HG02759 (cell line): ENCODE data around the gene MXI1.
"Not testable (repeated sequence)": the region's sequence is repeated elsewhere in the genome, so short reads cannot be mapped to it uniquely, and the experiment has no call there.

Source experiments
- ATAC-seq: cut with Tn5 transposase; IDR thresholded peaks from one replicate; pipeline ENCODE4 v1.9.1; 2021; ENCODE audit warnings: mild to moderate bottlenecking, moderate library complexity; ENCODE audit not compliant: unreplicated experiment

MXI1 gene

DNA sequence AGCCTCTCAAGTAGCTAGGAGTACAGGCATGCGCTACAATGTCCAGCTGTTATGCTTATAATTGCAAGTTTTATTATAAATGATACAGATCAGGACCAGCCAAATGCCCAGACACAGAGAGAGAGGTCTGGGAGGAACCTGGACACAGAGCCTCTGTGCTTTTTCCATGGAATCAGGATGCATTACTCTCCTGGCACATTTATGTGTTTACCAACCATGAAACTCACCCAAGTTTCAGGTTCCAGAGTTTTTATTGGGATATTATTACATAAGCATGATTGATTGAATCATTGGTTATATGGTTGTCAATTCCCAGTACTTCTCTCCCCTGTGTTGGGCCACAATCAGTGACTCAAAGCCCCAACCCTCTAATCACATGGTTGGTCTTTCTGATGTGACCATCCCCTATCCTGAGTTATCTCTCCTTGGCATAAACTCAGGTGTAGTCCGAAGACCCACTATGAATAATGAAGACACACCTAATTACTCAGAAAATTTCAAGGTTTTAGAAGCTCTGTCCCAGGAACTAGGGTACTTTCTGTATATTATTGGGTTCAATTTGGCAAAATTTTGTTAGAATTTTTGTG is 30.6 kb downstream of the MXI1 start:
- ATAC-seq, result no peak

GRCh38 chr10:110239892-110240291 is 32.5 kb downstream of the MXI1 start:
- ATAC-seq, result no peak

GRCh38 chr10:110241407-110241806 is 34.0 kb downstream of the MXI1 start:
- peak; percentile 61 for ATAC-seq

DNA sequence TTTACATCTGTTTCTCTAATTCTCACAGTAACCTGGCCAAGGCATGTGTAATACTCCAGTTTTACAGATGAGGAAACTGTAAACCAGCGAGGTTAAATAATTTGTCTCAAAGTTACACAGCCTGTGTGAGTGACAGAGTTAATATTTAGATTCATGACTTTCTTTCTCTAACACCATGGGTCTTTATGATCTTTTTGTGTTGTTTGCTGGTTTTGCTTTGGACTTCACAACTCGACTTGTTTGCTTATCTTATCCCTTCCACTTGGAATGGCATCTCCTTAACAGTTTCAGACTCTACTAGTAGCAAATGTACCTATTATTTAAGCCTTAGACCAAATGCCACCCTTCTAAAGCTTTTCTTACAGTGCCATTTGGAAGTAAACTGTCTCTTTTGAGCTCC is 34.4 kb downstream of the MXI1 start:
- peak; percentile 39 for ATAC-seq

GRCh38 chr10:110242511-110242910 is 35.1 kb downstream of the MXI1 start:
- no peak for ATAC-seq

GRCh38 chr10:110244550-110244949 is 37.1 kb downstream of the MXI1 start:
- no peak for ATAC-seq

DNA sequence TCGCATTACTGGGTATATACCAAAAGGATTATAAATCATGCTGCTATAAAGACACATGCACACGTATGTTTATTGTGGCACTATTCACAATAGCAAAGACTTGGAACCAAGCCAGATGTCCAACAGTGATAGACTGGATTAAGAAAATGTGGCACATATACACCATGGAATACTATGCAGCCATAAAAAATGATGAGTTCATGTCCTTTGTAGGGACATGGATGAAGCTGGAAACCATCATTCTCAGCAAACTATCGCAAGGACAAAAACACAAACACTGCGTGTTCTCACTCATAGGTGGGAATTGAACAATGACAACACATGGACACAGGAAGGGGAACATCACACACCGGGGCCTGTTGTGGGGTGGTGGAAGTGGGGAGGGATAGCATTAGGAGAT is 40.4 kb downstream of the MXI1 start:
- ATAC-seq, result not testable (repeated sequence)

- peak; percentile 71 for ATAC-seq
Measured at GRCh38 chr10:110249489-110249888, 42.1 kb downstream of the MXI1 start.

GRCh38 chr10:110251392-110251791 is 44.0 kb downstream of the MXI1 start:
- ATAC-seq, result peak; percentile 73

GRCh38 chr10:110252151-110252550 is 44.7 kb downstream of the MXI1 start:
- ATAC-seq, result no peak

DNA sequence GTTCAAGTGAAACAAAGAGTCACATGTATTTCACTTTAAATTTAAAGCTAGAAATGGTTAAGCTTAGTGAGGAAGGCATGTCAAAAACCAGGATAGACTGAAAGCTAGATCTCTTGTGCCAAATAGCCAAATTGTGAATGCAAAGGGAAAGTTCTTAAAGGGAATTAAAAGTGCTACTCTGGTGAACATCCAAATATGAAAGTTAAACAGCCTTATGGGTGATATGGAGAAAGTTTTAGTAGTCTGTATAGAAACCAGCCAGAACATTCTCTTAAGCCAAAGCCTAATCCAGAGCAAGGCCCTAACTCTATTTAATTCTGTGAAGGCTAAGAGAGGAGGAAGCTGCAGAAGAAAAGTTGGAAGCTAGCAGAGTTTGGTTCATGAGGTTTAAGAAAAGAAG is 47.1 kb downstream of the MXI1 start:
- ATAC-seq, result no peak

DNA sequence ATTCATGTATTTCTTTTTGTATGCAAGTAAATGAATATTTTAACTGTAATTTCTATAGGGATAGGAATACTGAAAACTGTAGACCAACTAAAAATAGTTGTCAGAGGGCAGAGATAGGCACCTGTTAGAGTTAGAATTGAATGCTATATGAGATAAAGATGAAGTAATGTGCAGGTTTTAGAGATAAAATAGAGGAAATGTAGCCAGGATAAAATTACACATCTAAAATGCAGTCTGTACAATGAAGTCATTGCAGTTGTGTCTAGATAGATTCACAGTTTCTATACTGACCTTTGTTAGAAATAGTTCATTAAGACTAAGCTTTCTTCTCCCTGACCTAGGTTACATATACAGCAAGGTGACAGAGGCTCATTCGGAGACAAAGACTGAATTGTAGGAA is 51.1 kb downstream of the MXI1 start:
- ATAC-seq, result no peak

DNA sequence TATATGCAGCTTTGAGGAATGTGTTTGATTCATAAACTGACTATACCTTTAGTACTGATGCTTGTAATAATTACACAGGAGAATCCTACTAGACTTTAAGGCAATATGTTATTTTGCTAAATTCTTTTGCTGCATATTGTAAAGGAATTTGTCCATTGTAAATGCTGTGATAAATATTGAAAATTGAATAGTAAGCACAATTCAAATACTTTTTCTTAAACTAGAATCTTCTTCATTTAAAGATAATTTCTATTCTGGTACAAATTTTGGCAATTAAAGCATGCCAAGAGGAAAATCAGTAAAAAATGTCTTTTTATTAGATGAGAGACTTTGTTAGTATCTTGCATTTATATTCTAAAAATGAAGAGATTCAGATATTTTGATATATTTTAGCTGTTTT is 51.9 kb downstream of the MXI1 start:
- ATAC-seq, result no peak

- ATAC-seq, result no peak
Measured at GRCh38 chr10:110260746-110261477, 53.5 kb downstream of the MXI1 start.

GRCh38 chr10:110263164-110263563 is 55.8 kb downstream of the MXI1 start:
- ATAC-seq, result no peak

DNA sequence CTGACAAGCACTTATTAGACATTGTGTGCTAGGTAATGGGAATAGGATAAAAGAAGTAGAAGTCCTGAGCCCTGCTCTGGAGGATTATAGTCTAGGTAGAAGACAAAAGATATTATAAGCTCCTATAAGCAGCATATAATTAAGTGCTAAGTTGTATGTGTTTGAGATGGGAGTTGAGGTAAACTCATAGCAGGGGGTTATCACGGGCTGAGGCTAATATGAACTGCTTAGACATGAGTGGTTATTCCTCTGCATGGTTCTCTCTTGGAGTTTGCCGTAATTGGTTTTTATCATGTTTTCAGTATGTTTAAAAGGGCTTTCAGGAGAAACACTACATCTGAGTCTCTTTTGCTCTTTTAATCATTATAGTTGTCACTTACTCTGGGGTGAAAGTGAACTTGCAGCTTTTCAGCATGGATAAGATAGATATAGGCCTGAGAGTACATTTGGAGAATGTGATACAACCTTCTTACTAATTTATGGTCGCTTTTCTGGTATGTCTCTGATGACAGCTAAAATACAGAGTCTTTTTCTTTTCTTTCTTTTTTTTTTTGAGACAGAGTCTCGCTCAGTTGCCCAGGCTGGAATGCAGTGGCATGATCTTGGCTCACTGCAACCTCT is 58.3 kb downstream of the MXI1 start:
- no peak for ATAC-seq

- no peak for ATAC-seq
Measured at GRCh38 chr10:110267276-110267675, 59.9 kb downstream of the MXI1 start.

GRCh38 chr10:110268442-110268841 is 61.0 kb downstream of the MXI1 start:
- ATAC-seq, result no peak

- ATAC-seq, result no peak
Measured at GRCh38 chr10:110268971-110269370, 61.6 kb downstream of the MXI1 start.

- peak; percentile 41 for ATAC-seq
Measured at GRCh38 chr10:110269374-110270318, 62.2 kb downstream of the MXI1 start.

- ATAC-seq, result not testable (repeated sequence)
Measured at GRCh38 chr10:110272995-110273394, 65.6 kb downstream of the MXI1 start.
